ENCODE measurements around the gene CAP1. TPM values are rescaled to one million over a fixed set of nuclear protein-coding genes. Genes with fewer than 3 reads are reported as not detected.
"Not testable (repeated sequence)": the region's sequence is repeated elsewhere in the genome, so short reads cannot be mapped to it uniquely, and the experiment has no call there.

Gene CAP1
- total and polyA plus RNA-seq, 2 of the 4 experiments (the other 2 are of a cell fraction), result 434 to 756 TPM

DNA sequence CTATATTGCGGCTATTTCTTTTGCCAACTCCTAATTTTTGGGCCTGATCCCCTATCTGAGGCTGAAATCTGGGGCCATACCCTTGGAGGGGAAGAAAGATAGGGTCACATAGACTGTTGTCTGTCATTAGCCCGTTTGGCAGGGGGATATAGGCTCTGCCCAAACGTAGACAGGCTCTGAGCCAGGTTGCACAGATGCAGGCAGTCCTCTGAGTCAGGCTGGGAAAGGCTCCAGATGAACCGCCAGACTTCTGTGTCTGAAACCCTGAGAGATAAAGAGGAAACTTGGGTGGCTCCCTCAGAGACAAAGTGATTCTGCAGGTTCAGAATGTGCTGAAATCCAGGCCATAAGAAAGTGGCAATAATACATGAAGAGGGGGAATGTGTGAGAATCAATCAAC is 4.0 kb upstream of the CAP1 start:
- no peak for ATAC-seq (ENCODE audit: low read depth)
- no peak overlapping the region for H3K9ac ChIP-seq (ENCODE audit: low read depth, low read length)
- 0 out of 3 replicates have a peak overlapping the region, but pooled peaks have one; percentile 19 for H2BK15ac ChIP-seq (ENCODE audit: low read depth, low read length)
- H3K27ac ChIP-seq (ENCODE audit: insufficient read depth, low read length), result no peak overlapping the region
- H3K36me3 ChIP-seq (ENCODE audit: control insufficient read depth, insufficient read depth, low read length), result no peaks in the 10 kb centered on the region
- intact Hi-C loops (cut with micrococcal nuclease) (no loop called here), dilution Hi-C loops (cut with HindIII; ENCODE audit: low sequenced_read_pairs, unreplicated experiment) (no loop called here), in situ Hi-C loops (cut with MboI; ENCODE audit: low sequenced_read_pairs) (loop anchor here (10.0 kb wide), 1 partner anchor 222 kb away; no protein-coding TSS in a partner anchor)
- peak overlapping the region; percentile 19 for H2BK5ac ChIP-seq (ENCODE audit: low read depth, low read length, poor library complexity, severe bottlenecking)
- H3K4me3 ChIP-seq (ENCODE audit: insufficient read depth, low read depth, low read length), result no peak overlapping the region
- H4K91ac ChIP-seq (ENCODE audit: insufficient read depth, low read depth, low read length), result no peak overlapping the region
- peak; percentile 36; the same call in 1 of the 2 replicates for TF ChIP-seq CEBPB (IDR thresholded peaks at IDR 0.05; ENCODE audit: low read depth, low read length)
- no peak for TF ChIP-seq RAD21 (IDR thresholded peaks at IDR 0.05; ENCODE audit: low read length)
- peak; percentile 43 for TF ChIP-seq FOS (IDR thresholded peaks at IDR 0.05; ENCODE audit: low read depth, low read length)
- no peak for TF ChIP-seq USF2 (IDR thresholded peaks at IDR 0.05; ENCODE audit: low read depth, low read length)
- TF ChIP-seq RCOR1 (IDR thresholded peaks at IDR 0.05; ENCODE audit: insufficient replicate concordance, low read length), result no peak
- H2AK5ac ChIP-seq (ENCODE audit: low read depth, low read length), result peak overlapping the region; percentile 23
- no peak overlapping the region for H4K8ac ChIP-seq (ENCODE audit: low read depth in 2 of 2, low read length in 2 of 2)
- peak; percentile 87 for DNase-seq
- BruUV-seq (replicated peaks), result no TSS peak
- H3K4me2 ChIP-seq (ENCODE audit: low read depth, low read length), result peak overlapping the region; percentile 26; the same call in 1 of the 2 replicates
- peak overlapping the region; percentile 16; the same call in 1 of the 2 replicates for H3K18ac ChIP-seq (ENCODE audit: low read depth, low read length)
- peaks cover 5% of the 10 kb centered on the region for H3K4me1 ChIP-seq (ENCODE audit: control insufficient read depth, insufficient read depth, low read length)
- H3K9me1 ChIP-seq (ENCODE audit: insufficient read depth, low read length), result no peaks in the 10 kb centered on the region; the same call in 1 of the 2 replicates
- H3K79me1 ChIP-seq (ENCODE audit: low read depth in 1 of 2, low read length in 2 of 2), result 0 out of 4 replicates have a peak, but pooled peaks cover 0 to 4% of the 10 kb centered on the region in 2 experiments
- ChIA-PET POLR2A (ENCODE audit: unreplicated experiment) (no interaction called here), CTCF (no interaction called here)
- peak overlapping the region; percentile 40; the same call in 1 of the 2 replicates for H2BK20ac ChIP-seq (ENCODE audit: low read depth, low read length)
- WGBS, 2 experiments (ENCODE audit: extremely low coverage in 2 of 2, insufficient read length in 1 of 2), result 0% methylated on average over 2 of the region's 4 CpGs; no CpG with 5 or more reads in 1 of the 2 experiments
- peak overlapping the region; percentile 29 for H2AFZ ChIP-seq (replicated peaks; ENCODE audit: low read length, poor library complexity)
- peak overlapping the region; percentile 53; the same call in 1 of the 2 replicates for H3K4ac ChIP-seq (ENCODE audit: low read depth, low read length)
- no peaks in the 10 kb centered on the region for H3K9me3 ChIP-seq (ENCODE audit: control insufficient read depth, insufficient read depth, low read length)
- H2AK9ac ChIP-seq (replicated peaks; ENCODE audit: low read depth, low read length, poor library complexity), result no peak overlapping the region
- H4K5ac ChIP-seq (ENCODE audit: low read depth, low read length), result no peak overlapping the region
- H3K23ac ChIP-seq (ENCODE audit: low read depth, low read length), result no peak overlapping the region
- H3K14ac ChIP-seq (replicated peaks; ENCODE audit: low read depth, low read length), result no peak overlapping the region
- H4K20me1 ChIP-seq (ENCODE audit: insufficient read depth, low read length), result peaks cover 6% of the 10 kb centered on the region
- no peaks in the 10 kb centered on the region for H3K27me3 ChIP-seq (ENCODE audit: control insufficient read depth, insufficient read depth, low read length)
- H3K56ac ChIP-seq (ENCODE audit: extremely low read depth, insufficient read depth, low read length), result peak overlapping the region; percentile 18; the same call in 1 of the 2 replicates
- peak overlapping the region; percentile 33; the same call in 1 of the 2 replicates for H2BK120ac ChIP-seq (ENCODE audit: low read depth, low read length)

- H3K27ac ChIP-seq (ENCODE audit: insufficient read depth, low read length); H3K36me3 ChIP-seq (ENCODE audit: control insufficient read depth, insufficient read depth, low read length); H3K18ac ChIP-seq (ENCODE audit: low read depth, low read length); H3K4me3 ChIP-seq (ENCODE audit: insufficient read depth, low read depth, low read length); H4K91ac ChIP-seq (ENCODE audit: insufficient read depth, low read depth, low read length); intact Hi-C loops (cut with micrococcal nuclease); H2BK5ac ChIP-seq (ENCODE audit: low read depth, low read length, poor library complexity, severe bottlenecking); DNase-seq; H3K9me3 ChIP-seq (ENCODE audit: control insufficient read depth, insufficient read depth, low read length); BruUV-seq (replicated peaks); H3K23ac ChIP-seq (ENCODE audit: low read depth, low read length); H2BK20ac ChIP-seq (ENCODE audit: low read depth, low read length); H4K8ac ChIP-seq (ENCODE audit: low read depth in 2 of 2, low read length in 2 of 2); CTCF ChIA-PET; H3K4me2 ChIP-seq (ENCODE audit: low read depth, low read length); H2BK120ac ChIP-seq (ENCODE audit: low read depth, low read length); dilution Hi-C loops (cut with HindIII; ENCODE audit: low sequenced_read_pairs, unreplicated experiment); H3K9me1 ChIP-seq (ENCODE audit: insufficient read depth, low read length); H3K79me1 ChIP-seq (ENCODE audit: low read depth in 1 of 2, low read length in 2 of 2); POLR2A ChIA-PET (ENCODE audit: unreplicated experiment); H3K4ac ChIP-seq (ENCODE audit: low read depth, low read length); H2AFZ ChIP-seq (replicated peaks; ENCODE audit: low read length, poor library complexity); H3K56ac ChIP-seq (ENCODE audit: extremely low read depth, insufficient read depth, low read length); H2BK15ac ChIP-seq (ENCODE audit: low read depth, low read length); H4K5ac ChIP-seq (ENCODE audit: low read depth, low read length); ATAC-seq (ENCODE audit: low read depth); H2AK5ac ChIP-seq (ENCODE audit: low read depth, low read length); H3K27me3 ChIP-seq (ENCODE audit: control insufficient read depth, insufficient read depth, low read length); H3K9ac ChIP-seq (ENCODE audit: low read depth, low read length); H3K14ac ChIP-seq (replicated peaks; ENCODE audit: low read depth, low read length); H3K4me1 ChIP-seq (ENCODE audit: control insufficient read depth, insufficient read depth, low read length); H2AK9ac ChIP-seq (replicated peaks; ENCODE audit: low read depth, low read length, poor library complexity): not testable (repeated sequence)
- in situ Hi-C loops (cut with MboI; ENCODE audit: low sequenced_read_pairs), result loop anchor here (10.0 kb wide), 1 partner anchor 222 kb away; no protein-coding TSS in a partner anchor
- peaks cover 13% of the 10 kb centered on the region for H4K20me1 ChIP-seq (ENCODE audit: insufficient read depth, low read length)
- no CpG with 5 or more reads among the region's 8 CpGs for WGBS, 2 experiments (ENCODE audit: extremely low coverage in 2 of 2, insufficient read length in 1 of 2)
These were observed 3.3 kb upstream of the CAP1 start for GRCh38 chr1:40037254-40037653.
